NCI-H524 (cell line): Measurements from ENCODE around the gene ZNF205.

ENCODE experiments used
- DNase-seq, 2 experiments: peaks; one replicate each; lab custom pipeline; 2025; lab: John Stamatoyannopoulos, UW

ZNF205 gene

GRCh38 chr16:3101018-3101840 lies 11.2 kb upstream of the ZNF205 start:
- peak; percentile 43 to 47 for DNase-seq

- no peak for DNase-seq
Measured at GRCh38 chr16:3101841-3102470, 10.4 kb upstream of the ZNF205 start.

- DNase-seq = peak; percentile 83 to 93
Measured at GRCh38 chr16:3106205-3106928, 6.0 kb upstream of the ZNF205 start.

- DNase-seq = no peak
Measured at GRCh38 chr16:3112881-3113574, 642 bp downstream of the ZNF205 start.

GRCh38 chr16:3113765-3114479 lies 1.5 kb downstream of the ZNF205 start:
- DNase-seq = no peak

GRCh38 chr16:3115003-3115402 lies 2.6 kb downstream of the ZNF205 start:
- no peak for DNase-seq

- peak; percentile 16 to 55 for DNase-seq
Measured at GRCh38 chr16:3115561-3115960, 3.2 kb downstream of the ZNF205 start.

GRCh38 chr16:3118204-3118790 lies 5.9 kb downstream of the ZNF205 start:
- no peak for DNase-seq

GRCh38 chr16:3118846-3119245 lies 6.5 kb downstream of the ZNF205 start:
- no peak for DNase-seq

GRCh38 chr16:3119286-3119685 lies 6.9 kb downstream of the ZNF205 start:
- no peak for DNase-seq

GRCh38 chr16:3119701-3120408 lies 7.5 kb downstream of the ZNF205 start:
- DNase-seq = no peak

- DNase-seq = no peak
Measured at GRCh38 chr16:3120435-3120834, 8.0 kb downstream of the ZNF205 start.

- no peak for DNase-seq
Measured at GRCh38 chr16:3121851-3122467, 9.6 kb downstream of the ZNF205 start.

- no peak for DNase-seq
Measured at GRCh38 chr16:3122926-3123570, 10.7 kb downstream of the ZNF205 start.

GRCh38 chr16:3123986-3124886 lies 11.8 kb downstream of the ZNF205 start:
- DNase-seq = peak; percentile 93 to 95

GRCh38 chr16:3127745-3128144 lies 15.4 kb downstream of the ZNF205 start:
- DNase-seq = peak; percentile 90 to 96

GRCh38 chr16:3129137-3130131 lies 17.0 kb downstream of the ZNF205 start:
- peak; percentile 64 to 80 for DNase-seq
